Spleen (tissue), 7 donors: Measurements from ENCODE around the gene B9D1.

Experiments used
- POLR2A ChIP-seq, 3 donors: fragments of 450-650 bp; IDR thresholded peaks; one replicate each; pipeline ENCODE4 v1.5.1; 2017; ENCODE audit warnings: antibody characterized with exemption in 3 of 3, mild to moderate bottlenecking in 1 of 3
- TF ChIP-seq, protein P1 (sequence below), 11 experiments: fragments of 200-600 bp in 7 of 11; fragments of 450-650 bp in 4 of 11; sonication (generic) in 4 of 11; IDR thresholded peaks in 8 of 11; conservative IDR thresholded peaks in 3 of 11; 1 replicate in 7 of 11; 2 replicates in 4 of 11; pipeline versions ENCODE4 v1.4.0 to v1.8.0; 2016 to 2021; ENCODE audit warnings: antibody characterized with exemption in 11 of 11, inconsistent platforms in 4 of 11, mild to moderate bottlenecking in 1 of 11
- donor health status: DM: no; HTN: no; CAD: no; lungs with moderate emphysema.
- donor health status: DM: no; HTN: no; CAD: no.
- donor health status: DM: no; HTN: no; CAD: no.

- TF ChIP-seq, protein P1, sequence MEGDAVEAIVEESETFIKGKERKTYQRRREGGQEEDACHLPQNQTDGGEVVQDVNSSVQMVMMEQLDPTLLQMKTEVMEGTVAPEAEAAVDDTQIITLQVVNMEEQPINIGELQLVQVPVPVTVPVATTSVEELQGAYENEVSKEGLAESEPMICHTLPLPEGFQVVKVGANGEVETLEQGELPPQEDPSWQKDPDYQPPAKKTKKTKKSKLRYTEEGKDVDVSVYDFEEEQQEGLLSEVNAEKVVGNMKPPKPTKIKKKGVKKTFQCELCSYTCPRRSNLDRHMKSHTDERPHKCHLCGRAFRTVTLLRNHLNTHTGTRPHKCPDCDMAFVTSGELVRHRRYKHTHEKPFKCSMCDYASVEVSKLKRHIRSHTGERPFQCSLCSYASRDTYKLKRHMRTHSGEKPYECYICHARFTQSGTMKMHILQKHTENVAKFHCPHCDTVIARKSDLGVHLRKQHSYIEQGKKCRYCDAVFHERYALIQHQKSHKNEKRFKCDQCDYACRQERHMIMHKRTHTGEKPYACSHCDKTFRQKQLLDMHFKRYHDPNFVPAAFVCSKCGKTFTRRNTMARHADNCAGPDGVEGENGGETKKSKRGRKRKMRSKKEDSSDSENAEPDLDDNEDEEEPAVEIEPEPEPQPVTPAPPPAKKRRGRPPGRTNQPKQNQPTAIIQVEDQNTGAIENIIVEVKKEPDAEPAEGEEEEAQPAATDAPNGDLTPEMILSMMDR (IDR thresholded peaks at IDR 0.05 in 8 of 11, conservative IDR thresholded peaks at IDR 0.05 in 3 of 11) = no peak
- TF ChIP-seq POLR2A (IDR thresholded peaks at IDR 0.05) = no peak
These were observed 22.3 kb upstream of the B9D1 start for GRCh38 chr17:19384723-19385391.
